ENCODE measurements around the gene TRAF4.

DNA sequence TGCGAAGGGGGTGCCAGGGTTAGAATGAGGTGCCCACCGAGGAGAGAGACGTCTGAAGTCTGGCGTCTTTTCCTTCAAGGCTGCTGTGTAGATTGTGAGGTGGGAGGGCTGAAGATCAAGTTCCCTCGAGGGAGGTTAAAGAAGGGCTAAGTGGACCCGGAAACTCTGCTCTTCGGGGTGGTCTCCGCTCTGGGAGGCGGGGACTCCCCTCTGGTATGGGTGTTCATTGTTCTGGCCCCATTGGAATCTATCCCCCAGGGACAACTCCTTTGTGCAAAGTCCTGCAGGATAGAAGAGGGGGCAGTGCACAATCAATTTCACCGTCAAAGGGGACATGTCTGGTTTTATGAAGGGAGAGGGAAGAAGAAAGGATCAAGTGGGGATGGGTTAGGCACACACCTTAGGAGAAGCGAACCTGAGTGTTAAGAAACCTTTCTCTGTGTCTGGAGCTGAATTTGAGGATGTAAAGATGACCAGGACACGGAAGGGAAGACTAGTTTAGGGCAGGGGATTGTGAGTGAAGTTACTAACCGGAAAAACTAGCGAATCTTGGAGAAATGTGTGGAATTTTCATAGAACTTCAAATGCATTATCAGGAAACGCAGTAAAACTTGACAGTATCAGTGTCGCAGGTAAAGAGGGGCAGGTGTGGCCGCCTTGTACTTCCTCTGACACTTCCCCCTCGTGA is 25.3 kb upstream of the TRAF4 start:
- TF ChIP-seq, protein P1, sequence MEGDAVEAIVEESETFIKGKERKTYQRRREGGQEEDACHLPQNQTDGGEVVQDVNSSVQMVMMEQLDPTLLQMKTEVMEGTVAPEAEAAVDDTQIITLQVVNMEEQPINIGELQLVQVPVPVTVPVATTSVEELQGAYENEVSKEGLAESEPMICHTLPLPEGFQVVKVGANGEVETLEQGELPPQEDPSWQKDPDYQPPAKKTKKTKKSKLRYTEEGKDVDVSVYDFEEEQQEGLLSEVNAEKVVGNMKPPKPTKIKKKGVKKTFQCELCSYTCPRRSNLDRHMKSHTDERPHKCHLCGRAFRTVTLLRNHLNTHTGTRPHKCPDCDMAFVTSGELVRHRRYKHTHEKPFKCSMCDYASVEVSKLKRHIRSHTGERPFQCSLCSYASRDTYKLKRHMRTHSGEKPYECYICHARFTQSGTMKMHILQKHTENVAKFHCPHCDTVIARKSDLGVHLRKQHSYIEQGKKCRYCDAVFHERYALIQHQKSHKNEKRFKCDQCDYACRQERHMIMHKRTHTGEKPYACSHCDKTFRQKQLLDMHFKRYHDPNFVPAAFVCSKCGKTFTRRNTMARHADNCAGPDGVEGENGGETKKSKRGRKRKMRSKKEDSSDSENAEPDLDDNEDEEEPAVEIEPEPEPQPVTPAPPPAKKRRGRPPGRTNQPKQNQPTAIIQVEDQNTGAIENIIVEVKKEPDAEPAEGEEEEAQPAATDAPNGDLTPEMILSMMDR (IDR thresholded peaks at IDR 0.05): no peak
- TF ChIP-seq POLR2A (IDR thresholded peaks at IDR 0.05): no peak

Measured in Peyer's patch (tissue), 4 donors.